Mesenteric fat pad (tissue), 1 donor: ENCODE results near the gene RNF225. TPM values are rescaled to one million over a fixed set of nuclear protein-coding genes. Genes with fewer than 3 reads are reported as not detected.
"Not testable (repeated sequence)": the region's sequence is repeated elsewhere in the genome, so short reads cannot be mapped to it uniquely, and the experiment has no call there.

ENCODE experiments used
- DNase-seq: peaks from one replicate; pipeline ENCODE4 v3.0.0-alpha.2; 2020; ENCODE audit warnings: low spot score
- total RNA-seq: library from RNA; stranded (reverse); fragmentation: NEBNext Ultra II Directional; extraction: Animal tissue kit (Norgen Biotek cat#: 25700); gene quantifications from one replicate; pipeline ENCODE4 v1.2.1, GENCODE V29; 2021
- donor health status: DM: yes; HTN: yes; CAD: no.

The RNF225 gene
- total RNA-seq, 1 donor from 2014 or later = not detected

- peak; percentile 98 for DNase-seq
Observed at GRCh38 chr19:58386576-58387337, 8.7 kb upstream of the RNF225 start, which contains the start of gene RPS5. Gene RPS5 (plus strand): TSS chr19:58387269. CDS start chr19:58388138, 869 bp downstream.

GRCh38 chr19:58387338-58388174, 7.9 kb upstream of the RNF225 start:
- no peak for DNase-seq

GRCh38 chr19:58388175-58388526, 7.3 kb upstream of the RNF225 start:
- DNase-seq = no peak

GRCh38 chr19:58392945-58393724, 2.3 kb upstream of the RNF225 start:
- DNase-seq = no peak

- DNase-seq = no peak
Observed at GRCh38 chr19:58393725-58394033, 1.8 kb upstream of the RNF225 start.

- no peak for DNase-seq
Observed at GRCh38 chr19:58394821-58395219, 636 bp upstream of the RNF225 start.

GRCh38 chr19:58395979-58396627, 647 bp downstream of the RNF225 start:
- no peak for DNase-seq

- no peak for DNase-seq
Observed at GRCh38 chr19:58396691-58397532, 1.5 kb downstream of the RNF225 start.

- no peak for DNase-seq
Observed at GRCh38 chr19:58397533-58398037, 2.1 kb downstream of the RNF225 start.

GRCh38 chr19:58398087-58398486, 2.6 kb downstream of the RNF225 start:
- DNase-seq = no peak

GRCh38 chr19:58398545-58398944, 3.1 kb downstream of the RNF225 start:
- no peak for DNase-seq

GRCh38 chr19:58399903-58400302, 4.4 kb downstream of the RNF225 start:
- DNase-seq = no peak

GRCh38 chr19:58400316-58400915, 5.0 kb downstream of the RNF225 start:
- no peak for DNase-seq

GRCh38 chr19:58400916-58401839, 5.7 kb downstream of the RNF225 start:
- DNase-seq = peak; percentile 100

- DNase-seq = no peak
Observed at GRCh38 chr19:58401840-58402421, 6.5 kb downstream of the RNF225 start.

- DNase-seq = not testable (repeated sequence)
Observed at GRCh38 chr19:58403920-58404478, 8.5 kb downstream of the RNF225 start.

GRCh38 chr19:58406818-58407657, 11.6 kb downstream of the RNF225 start:
- DNase-seq = no peak
